Liver (tissue), 9 donors: ENCODE results near the gene LGALS16. TPM values are rescaled to one million over a fixed set of nuclear protein-coding genes. Genes with fewer than 3 reads are reported as not detected.

Source experiments
- DNase-seq: peaks from one replicate; pipeline ENCODE4 v3.0.0-alpha.2; 2017; ENCODE audit warnings: low spot score
- H3K27ac ChIP-seq, 2 donors: one replicate each; pipeline ENCODE4 v1.7.0; 2013; ENCODE audit warnings: inconsistent platforms in 2 of 2, low read length in 2 of 2, control low read depth in 1 of 2, low read depth in 1 of 2, mild to moderate bottlenecking in 1 of 2
- H3K27me3 ChIP-seq, 4 donors: one replicate each; pipeline versions ENCODE4 v1.6.1 to v1.7.0; 2013; ENCODE audit warnings: low read length in 3 of 4, inconsistent platforms in 1 of 4, mild to moderate bottlenecking in 1 of 4, moderate library complexity in 1 of 4; ENCODE audit not compliant: control insufficient read depth in 4 of 4, insufficient read depth in 4 of 4
- H3K36me3 ChIP-seq, 4 donors: one replicate each; pipeline versions ENCODE4 v1.6.1 to v1.7.0; 2013; ENCODE audit warnings: low read length in 3 of 4, mild to moderate bottlenecking in 3 of 4, low read depth in 1 of 4, moderate library complexity in 1 of 4; ENCODE audit not compliant: control insufficient read depth in 4 of 4, insufficient read depth in 3 of 4
- H3K4me1 ChIP-seq, 4 donors: one replicate each; pipeline versions ENCODE4 v1.6.1 to v1.7.0; 2013; ENCODE audit warnings: low read length in 3 of 4, mild to moderate bottlenecking in 3 of 4, moderate library complexity in 1 of 4; ENCODE audit not compliant: control insufficient read depth in 4 of 4, insufficient read depth in 4 of 4
- H3K4me3 ChIP-seq, 3 donors: one replicate each; pipeline versions ENCODE4 v1.6.1 to v1.7.0; 2013; ENCODE audit warnings: low read length in 3 of 3, control low read depth in 1 of 3, low read depth in 1 of 3, mild to moderate bottlenecking in 1 of 3
- H3K9ac ChIP-seq, 2 donors: one replicate each; pipeline ENCODE4 v1.7.0; 2013; ENCODE audit warnings: low read length in 2 of 2, mild to moderate bottlenecking in 2 of 2, moderate library complexity in 2 of 2, control low read depth in 1 of 2, low read depth in 1 of 2
- H3K9me3 ChIP-seq, 4 donors: one replicate each; pipeline versions ENCODE4 v1.6.1 to v1.7.0; 2013; ENCODE audit warnings: low read length in 3 of 4; ENCODE audit not compliant: control insufficient read depth in 4 of 4
- EGR1 ChIP-seq, 2 donors: IDR thresholded peaks; 2 replicates each; pipeline ENCODE4 v1.6.1; 2016 to 2018; ENCODE audit warnings: antibody characterized with exemption in 2 of 2, low read depth in 2 of 2
- FOXA1 ChIP-seq: IDR thresholded peaks from 2 replicates; pipeline ENCODE4 v1.6.1; 2016; ENCODE audit warnings: antibody characterized with exemption
- GABPA ChIP-seq, 2 donors: IDR thresholded peaks in 1 of 2; conservative IDR thresholded peaks in 1 of 2; 2 replicates each; pipeline ENCODE4 v1.6.1; 2016; ENCODE audit warnings: antibody characterized with exemption in 2 of 2, mild to moderate bottlenecking in 1 of 2, moderate library complexity in 1 of 2
- HNF4A ChIP-seq, 2 donors: conservative IDR thresholded peaks; 2 replicates each; pipeline ENCODE4 v1.6.1; 2016; ENCODE audit warnings: antibody characterized with exemption in 2 of 2, mild to moderate bottlenecking in 2 of 2
- HNF4G ChIP-seq: IDR thresholded peaks from 2 replicates; pipeline ENCODE4 v1.6.1; 2016; ENCODE audit warnings: antibody characterized with exemption
- JUND ChIP-seq, 2 donors: IDR thresholded peaks; 2 replicates each; pipeline ENCODE4 v1.6.1; 2016; ENCODE audit warnings: antibody characterized with exemption in 2 of 2
- NR2F2 ChIP-seq: IDR thresholded peaks from 2 replicates; pipeline ENCODE4 v1.6.1; 2016; ENCODE audit warnings: antibody characterized with exemption
- RAD21 ChIP-seq, 2 donors: IDR thresholded peaks; 2 replicates each; pipeline ENCODE4 v1.6.1; 2016; ENCODE audit warnings: antibody characterized with exemption in 2 of 2, mild to moderate bottlenecking in 2 of 2
- RXRA ChIP-seq, 2 donors: IDR thresholded peaks; 2 replicates each; pipeline ENCODE4 v1.6.1; 2017 to 2018; ENCODE audit warnings: antibody characterized with exemption in 2 of 2, mild to moderate bottlenecking in 1 of 2
- SP1 ChIP-seq: IDR thresholded peaks from 2 replicates; pipeline ENCODE4 v1.6.1; 2018; ENCODE audit warnings: antibody characterized with exemption, mild to moderate bottlenecking
- TAF1 ChIP-seq: conservative IDR thresholded peaks from 2 replicates; pipeline ENCODE4 v1.6.1; 2016; ENCODE audit warnings: antibody characterized with exemption, mild to moderate bottlenecking
- polyA plus RNA-seq, 2 donors: library from polyadenylated mRNA; stranded (reverse) in 1 of 2; unstranded in 1 of 2; fragments of 200-250 nt in 1 of 2; fragments of >200 nt in 1 of 2; fragmentation: Nextera tagmentation in 1 of 2; extraction: Ambion mirVana in 1 of 2; gene quantifications; one replicate each; pipeline versions ENCODE4 v1.2.1 to v1.2.3, GENCODE V29; 2013 to 2015
- total RNA-seq, 2 donors: library from RNA; depleted of rRNA; stranded (reverse); fragments of >200 nt; gene quantifications; one replicate each; pipeline ENCODE4 v1.2.3, GENCODE V29; 2014
- TF ChIP-seq, protein P1 (sequence below): fragments of 150-350 bp; IDR thresholded peaks from 2 replicates; pipeline ENCODE4 v1.5.1; 2017; ENCODE audit warnings: improper control_type of control experiment, low read depth, low read length; ENCODE audit not compliant: missing input control
- TF ChIP-seq, protein P2 (sequence below): IDR thresholded peaks from 2 replicates; pipeline ENCODE4 v1.6.1; 2016; ENCODE audit warnings: antibody characterized with exemption
- TF ChIP-seq, protein P3 (sequence below): IDR thresholded peaks from 2 replicates; pipeline ENCODE4 v1.6.1; 2016; ENCODE audit warnings: antibody characterized with exemption, mild to moderate bottlenecking
- TF ChIP-seq, protein P4 (sequence below): IDR thresholded peaks from 2 replicates; pipeline ENCODE4 v1.6.1; 2016; ENCODE audit warnings: antibody characterized with exemption
- TF ChIP-seq, protein P5 (sequence below): IDR thresholded peaks from 2 replicates; pipeline ENCODE4 v1.6.1; 2016; ENCODE audit warnings: antibody characterized with exemption
- donor health status: healthy.
- donor health status: healthy.
- donor health status: healthy.
- donor health status: healthy.
- donor health status: healthy.

LGALS16 gene
- total and polyA plus RNA-seq, 4 donors: not detected

DNA sequence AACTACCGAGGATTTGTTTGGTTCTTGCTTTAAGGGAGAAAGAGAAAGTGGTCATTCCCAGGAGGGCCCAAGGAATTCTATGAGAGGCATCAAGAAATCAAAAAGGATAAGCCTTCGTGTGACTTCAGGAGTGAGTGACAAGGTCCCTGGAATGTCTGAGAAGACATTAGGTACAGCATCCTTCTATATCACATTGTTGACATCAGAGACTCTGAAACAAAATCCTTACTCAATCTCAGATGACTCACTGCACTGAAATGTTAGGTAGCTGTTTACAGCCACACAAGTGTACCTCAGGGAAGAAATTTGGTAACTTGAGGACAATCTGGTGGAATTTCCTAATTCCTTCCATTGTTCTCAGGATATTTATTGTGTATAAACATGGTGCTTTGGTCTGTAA lies 40.7 kb downstream of the LGALS16 start (continued):
- no peak for TF ChIP-seq EGR1 (IDR thresholded peaks at IDR 0.05; ENCODE audit: low read depth in 2 of 2)

DNA sequence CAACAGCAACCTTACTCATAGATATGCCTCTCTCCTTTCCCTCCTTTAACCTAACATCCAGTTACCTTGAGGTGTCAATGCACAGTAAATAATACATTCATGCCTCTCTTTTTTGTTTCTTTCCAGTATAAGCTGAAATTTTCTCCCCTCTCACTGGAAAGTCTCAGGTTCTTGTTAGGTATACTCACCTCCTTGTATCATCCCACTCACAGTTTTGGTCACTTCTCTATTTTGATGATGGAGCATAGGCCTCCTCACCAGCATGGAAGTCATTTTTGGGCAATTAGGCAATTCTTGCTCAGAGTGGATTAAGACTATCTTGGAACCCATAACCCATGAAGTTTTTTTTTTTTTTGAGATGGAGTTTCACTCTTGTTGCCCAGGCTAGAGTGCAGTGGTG lies 42.8 kb downstream of the LGALS16 start:
- no peak overlapping the region for H3K4me3 ChIP-seq
- H3K36me3 ChIP-seq: no peaks in the 10 kb centered on the region
- TF ChIP-seq TAF1 (no peak), RAD21 (IDR thresholded peaks at IDR 0.05) (no peak), GABPA (IDR thresholded peaks at IDR 0.05 in 1 of 2, conservative IDR thresholded peaks at IDR 0.05 in 1 of 2) (no peak), HNF4G (no peak), RXRA (IDR thresholded peaks at IDR 0.05) (no peak), JUND (IDR thresholded peaks at IDR 0.05) (no peak), NR2F2 (no peak), EGR1 (IDR thresholded peaks at IDR 0.05; ENCODE audit: low read depth in 2 of 2) (no peak), FOXA1 (no peak), SP1 (no peak), HNF4A (conservative IDR thresholded peaks at IDR 0.05) (no peak)
- TF ChIP-seq, protein P1, sequence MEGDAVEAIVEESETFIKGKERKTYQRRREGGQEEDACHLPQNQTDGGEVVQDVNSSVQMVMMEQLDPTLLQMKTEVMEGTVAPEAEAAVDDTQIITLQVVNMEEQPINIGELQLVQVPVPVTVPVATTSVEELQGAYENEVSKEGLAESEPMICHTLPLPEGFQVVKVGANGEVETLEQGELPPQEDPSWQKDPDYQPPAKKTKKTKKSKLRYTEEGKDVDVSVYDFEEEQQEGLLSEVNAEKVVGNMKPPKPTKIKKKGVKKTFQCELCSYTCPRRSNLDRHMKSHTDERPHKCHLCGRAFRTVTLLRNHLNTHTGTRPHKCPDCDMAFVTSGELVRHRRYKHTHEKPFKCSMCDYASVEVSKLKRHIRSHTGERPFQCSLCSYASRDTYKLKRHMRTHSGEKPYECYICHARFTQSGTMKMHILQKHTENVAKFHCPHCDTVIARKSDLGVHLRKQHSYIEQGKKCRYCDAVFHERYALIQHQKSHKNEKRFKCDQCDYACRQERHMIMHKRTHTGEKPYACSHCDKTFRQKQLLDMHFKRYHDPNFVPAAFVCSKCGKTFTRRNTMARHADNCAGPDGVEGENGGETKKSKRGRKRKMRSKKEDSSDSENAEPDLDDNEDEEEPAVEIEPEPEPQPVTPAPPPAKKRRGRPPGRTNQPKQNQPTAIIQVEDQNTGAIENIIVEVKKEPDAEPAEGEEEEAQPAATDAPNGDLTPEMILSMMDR: no peak
- TF ChIP-seq, protein P2, sequence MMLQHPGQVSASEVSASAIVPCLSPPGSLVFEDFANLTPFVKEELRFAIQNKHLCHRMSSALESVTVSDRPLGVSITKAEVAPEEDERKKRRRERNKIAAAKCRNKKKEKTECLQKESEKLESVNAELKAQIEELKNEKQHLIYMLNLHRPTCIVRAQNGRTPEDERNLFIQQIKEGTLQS: no peak
- TF ChIP-seq, protein P3, sequence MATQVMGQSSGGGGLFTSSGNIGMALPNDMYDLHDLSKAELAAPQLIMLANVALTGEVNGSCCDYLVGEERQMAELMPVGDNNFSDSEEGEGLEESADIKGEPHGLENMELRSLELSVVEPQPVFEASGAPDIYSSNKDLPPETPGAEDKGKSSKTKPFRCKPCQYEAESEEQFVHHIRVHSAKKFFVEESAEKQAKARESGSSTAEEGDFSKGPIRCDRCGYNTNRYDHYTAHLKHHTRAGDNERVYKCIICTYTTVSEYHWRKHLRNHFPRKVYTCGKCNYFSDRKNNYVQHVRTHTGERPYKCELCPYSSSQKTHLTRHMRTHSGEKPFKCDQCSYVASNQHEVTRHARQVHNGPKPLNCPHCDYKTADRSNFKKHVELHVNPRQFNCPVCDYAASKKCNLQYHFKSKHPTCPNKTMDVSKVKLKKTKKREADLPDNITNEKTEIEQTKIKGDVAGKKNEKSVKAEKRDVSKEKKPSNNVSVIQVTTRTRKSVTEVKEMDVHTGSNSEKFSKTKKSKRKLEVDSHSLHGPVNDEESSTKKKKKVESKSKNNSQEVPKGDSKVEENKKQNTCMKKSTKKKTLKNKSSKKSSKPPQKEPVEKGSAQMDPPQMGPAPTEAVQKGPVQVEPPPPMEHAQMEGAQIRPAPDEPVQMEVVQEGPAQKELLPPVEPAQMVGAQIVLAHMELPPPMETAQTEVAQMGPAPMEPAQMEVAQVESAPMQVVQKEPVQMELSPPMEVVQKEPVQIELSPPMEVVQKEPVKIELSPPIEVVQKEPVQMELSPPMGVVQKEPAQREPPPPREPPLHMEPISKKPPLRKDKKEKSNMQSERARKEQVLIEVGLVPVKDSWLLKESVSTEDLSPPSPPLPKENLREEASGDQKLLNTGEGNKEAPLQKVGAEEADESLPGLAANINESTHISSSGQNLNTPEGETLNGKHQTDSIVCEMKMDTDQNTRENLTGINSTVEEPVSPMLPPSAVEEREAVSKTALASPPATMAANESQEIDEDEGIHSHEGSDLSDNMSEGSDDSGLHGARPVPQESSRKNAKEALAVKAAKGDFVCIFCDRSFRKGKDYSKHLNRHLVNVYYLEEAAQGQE: no peak
- TF ChIP-seq, protein P4, sequence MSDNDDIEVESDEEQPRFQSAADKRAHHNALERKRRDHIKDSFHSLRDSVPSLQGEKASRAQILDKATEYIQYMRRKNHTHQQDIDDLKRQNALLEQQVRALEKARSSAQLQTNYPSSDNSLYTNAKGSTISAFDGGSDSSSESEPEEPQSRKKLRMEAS: no peak
- TF ChIP-seq, protein P5, sequence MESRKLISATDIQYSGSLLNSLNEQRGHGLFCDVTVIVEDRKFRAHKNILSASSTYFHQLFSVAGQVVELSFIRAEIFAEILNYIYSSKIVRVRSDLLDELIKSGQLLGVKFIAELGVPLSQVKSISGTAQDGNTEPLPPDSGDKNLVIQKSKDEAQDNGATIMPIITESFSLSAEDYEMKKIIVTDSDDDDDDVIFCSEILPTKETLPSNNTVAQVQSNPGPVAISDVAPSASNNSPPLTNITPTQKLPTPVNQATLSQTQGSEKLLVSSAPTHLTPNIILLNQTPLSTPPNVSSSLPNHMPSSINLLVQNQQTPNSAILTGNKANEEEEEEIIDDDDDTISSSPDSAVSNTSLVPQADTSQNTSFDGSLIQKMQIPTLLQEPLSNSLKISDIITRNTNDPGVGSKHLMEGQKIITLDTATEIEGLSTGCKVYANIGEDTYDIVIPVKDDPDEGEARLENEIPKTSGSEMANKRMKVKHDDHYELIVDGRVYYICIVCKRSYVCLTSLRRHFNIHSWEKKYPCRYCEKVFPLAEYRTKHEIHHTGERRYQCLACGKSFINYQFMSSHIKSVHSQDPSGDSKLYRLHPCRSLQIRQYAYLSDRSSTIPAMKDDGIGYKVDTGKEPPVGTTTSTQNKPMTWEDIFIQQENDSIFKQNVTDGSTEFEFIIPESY: no peak
- H3K27me3 ChIP-seq: peaks cover 0 to 5% (median under 1%) of the 10 kb centered on the region in 4 donors
- H3K9ac ChIP-seq: no peak overlapping the region
- H3K4me1 ChIP-seq: no peaks in the 10 kb centered on the region
- H3K9me3 ChIP-seq: no peaks in the 10 kb centered on the region
- DNase-seq: no peak
- no peak overlapping the region for H3K27ac ChIP-seq
